Muscle of arm (tissue), 12 donors: ENCODE data around the gene KRT34. TPM values are rescaled to one million over a fixed set of nuclear protein-coding genes. Genes with fewer than 3 reads are reported as not detected.
"Not testable (repeated sequence)": the region's sequence is repeated elsewhere in the genome, so short reads cannot be mapped to it uniquely, and the experiment has no call there.

Source experiments
- DNase-seq: peaks from one replicate; pipeline ENCODE4 v3.0.0-alpha.2; 2013
- polyA plus RNA-seq, 12 donors: library from polyadenylated mRNA; unstranded; fragments of 120-200 nt; gene quantifications; one replicate each; pipeline ENCODE4 v1.2.1, GENCODE V29; 2013; ENCODE audit not compliant: insufficient read length in 12 of 12

KRT34 gene
- polyA plus RNA-seq, 12 donors = 0.33 TPM; not detected in 11

- DNase-seq = no peak
Measured at GRCh38 chr17:41404024-41404671, 22.0 kb upstream of the KRT34 start.

- no peak for DNase-seq
Measured at GRCh38 chr17:41403404-41404023, 21.4 kb upstream of the KRT34 start.

GRCh38 chr17:41402161-41402560, 20.1 kb upstream of the KRT34 start:
- DNase-seq = no peak

- no peak for DNase-seq
Measured at GRCh38 chr17:41396996-41397660, 15.0 kb upstream of the KRT34 start, which contains the start of gene KRT31. Gene KRT31 (minus strand): TSS chr17:41397608. CDS start chr17:41397539, 69 bp downstream.

- DNase-seq = no peak
Measured at GRCh38 chr17:41396340-41396739, 14.2 kb upstream of the KRT34 start.

GRCh38 chr17:41395611-41396010, 13.5 kb upstream of the KRT34 start:
- no peak for DNase-seq

GRCh38 chr17:41395044-41395443, 12.9 kb upstream of the KRT34 start:
- DNase-seq = not testable (repeated sequence)

GRCh38 chr17:41394254-41394996, 12.3 kb upstream of the KRT34 start:
- no peak for DNase-seq

- DNase-seq = no peak
Measured at GRCh38 chr17:41393826-41394225, 11.7 kb upstream of the KRT34 start.

- no peak for DNase-seq
Measured at GRCh38 chr17:41393294-41393693, 11.2 kb upstream of the KRT34 start.

GRCh38 chr17:41392278-41392677, 10.2 kb upstream of the KRT34 start:
- DNase-seq = no peak

- DNase-seq = no peak
Measured at GRCh38 chr17:41391535-41391934, 9.4 kb upstream of the KRT34 start.

GRCh38 chr17:41390411-41390938, 8.4 kb upstream of the KRT34 start:
- no peak for DNase-seq

- no peak for DNase-seq
Measured at GRCh38 chr17:41387670-41388069, 5.6 kb upstream of the KRT34 start.

GRCh38 chr17:41386227-41386626, 4.1 kb upstream of the KRT34 start:
- DNase-seq = no peak

GRCh38 chr17:41383690-41384089, 1.6 kb upstream of the KRT34 start:
- no peak for DNase-seq

GRCh38 chr17:41382394-41382793, 288 bp upstream of the KRT34 start:
- no peak for DNase-seq

- not testable (repeated sequence) for DNase-seq
Measured at GRCh38 chr17:41380091-41380490, 2.0 kb downstream of the KRT34 start.

GRCh38 chr17:41377546-41377945, 4.6 kb downstream of the KRT34 start:
- no peak for DNase-seq

- DNase-seq = no peak
Measured at GRCh38 chr17:41369713-41370112, 12.4 kb downstream of the KRT34 start, which contains the start of gene KRT33B. Gene KRT33B (minus strand): TSS chr17:41369813. CDS start chr17:41369750, 63 bp downstream.

- DNase-seq = no peak
Measured at GRCh38 chr17:41369023-41369422, 13.1 kb downstream of the KRT34 start.
